ENCODE results near the gene ZRANB3. TPM values are rescaled to one million over a fixed set of nuclear protein-coding genes. Genes with fewer than 3 reads are reported as not detected.
"Not testable (repeated sequence)": the region's sequence is repeated elsewhere in the genome, so short reads cannot be mapped to it uniquely, and the experiment has no call there.

ZRANB3 gene
- total RNA-seq, 1 experiment from 2014 or later: 15.9 TPM

DNA sequence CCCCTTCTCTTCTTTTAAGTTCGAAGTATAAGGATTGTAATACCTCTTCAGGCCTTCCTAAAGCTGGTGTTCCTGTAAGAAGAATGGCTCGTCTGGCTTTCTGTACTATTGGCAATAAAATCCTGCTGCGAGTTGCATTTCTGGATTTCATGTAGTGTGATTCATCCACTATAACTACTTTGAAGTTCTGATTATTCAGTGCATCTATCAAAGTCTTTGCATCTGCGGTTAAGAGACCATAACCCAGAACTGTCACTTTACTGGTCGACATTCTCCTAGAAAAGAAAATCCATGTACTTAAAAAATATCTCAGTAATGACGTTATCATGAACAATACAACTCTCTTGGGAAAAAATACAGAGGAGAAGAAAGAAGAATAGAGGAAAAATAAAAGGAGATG, 181.1 kb downstream of the ZRANB3 start:
- no peak overlapping the region for H3K4me3 Mint-ChIP-seq
- ATAC-seq (no peak), DNase-seq (ENCODE audit: low spot score) (no peak)
- peaks cover 8% of the 10 kb centered on the region for H3K4me1 Mint-ChIP-seq
- ChIA-PET POLR2A (no interaction called here), CTCF (no interaction called here)
- H3K9me3 Mint-ChIP-seq: peaks cover 14% of the 10 kb centered on the region
- peaks cover 24% of the 10 kb centered on the region for H3K36me3 Mint-ChIP-seq
- no peaks in the 10 kb centered on the region for H3K27me3 Mint-ChIP-seq (ENCODE audit: low read depth)
- TF ChIP-seq NR3C1 (CRISPR knock-in tag; conservative IDR thresholded peaks at IDR 0.05; ENCODE audit: low read depth): no peak
- no peak for TF ChIP-seq ZNF121 (CRISPR knock-in tag; IDR thresholded peaks at IDR 0.05)
- no peak for TF ChIP-seq ZMAT4 (CRISPR knock-in tag; IDR thresholded peaks at IDR 0.05)
- TF ChIP-seq, protein P1, sequence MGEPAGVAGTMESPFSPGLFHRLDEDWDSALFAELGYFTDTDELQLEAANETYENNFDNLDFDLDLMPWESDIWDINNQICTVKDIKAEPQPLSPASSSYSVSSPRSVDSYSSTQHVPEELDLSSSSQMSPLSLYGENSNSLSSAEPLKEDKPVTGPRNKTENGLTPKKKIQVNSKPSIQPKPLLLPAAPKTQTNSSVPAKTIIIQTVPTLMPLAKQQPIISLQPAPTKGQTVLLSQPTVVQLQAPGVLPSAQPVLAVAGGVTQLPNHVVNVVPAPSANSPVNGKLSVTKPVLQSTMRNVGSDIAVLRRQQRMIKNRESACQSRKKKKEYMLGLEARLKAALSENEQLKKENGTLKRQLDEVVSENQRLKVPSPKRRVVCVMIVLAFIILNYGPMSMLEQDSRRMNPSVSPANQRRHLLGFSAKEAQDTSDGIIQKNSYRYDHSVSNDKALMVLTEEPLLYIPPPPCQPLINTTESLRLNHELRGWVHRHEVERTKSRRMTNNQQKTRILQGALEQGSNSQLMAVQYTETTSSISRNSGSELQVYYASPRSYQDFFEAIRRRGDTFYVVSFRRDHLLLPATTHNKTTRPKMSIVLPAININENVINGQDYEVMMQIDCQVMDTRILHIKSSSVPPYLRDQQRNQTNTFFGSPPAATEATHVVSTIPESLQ (CRISPR knock-in tag; IDR thresholded peaks at IDR 0.05): no peak
- no peak for TF ChIP-seq RORB (CRISPR knock-in tag; IDR thresholded peaks at IDR 0.05)
- no peak for TF ChIP-seq EMX1 (CRISPR knock-in tag; IDR thresholded peaks at IDR 0.05)
- TF ChIP-seq ZNF263 (CRISPR knock-in tag; IDR thresholded peaks at IDR 0.05; ENCODE audit: low read depth): no peak
- TF ChIP-seq ATF1 (CRISPR knock-in tag; IDR thresholded peaks at IDR 0.05): no peak
- no peak overlapping the region for H3K27ac Mint-ChIP-seq

GRCh38 chr2:135348096-135348704, 182.8 kb downstream of the ZRANB3 start:
- POLR2A ChIA-PET; ATAC-seq; CTCF ChIA-PET; H3K4me1 Mint-ChIP-seq; H3K4me3 Mint-ChIP-seq; H3K27ac Mint-ChIP-seq; H3K27me3 Mint-ChIP-seq (ENCODE audit: low read depth); DNase-seq (ENCODE audit: low spot score): not testable (repeated sequence)
- Mint-ChIP-seq H3K36me3 (peaks cover 26% of the 10 kb centered on the region), H3K9me3 (peaks cover 14% of the 10 kb centered on the region)

DNA sequence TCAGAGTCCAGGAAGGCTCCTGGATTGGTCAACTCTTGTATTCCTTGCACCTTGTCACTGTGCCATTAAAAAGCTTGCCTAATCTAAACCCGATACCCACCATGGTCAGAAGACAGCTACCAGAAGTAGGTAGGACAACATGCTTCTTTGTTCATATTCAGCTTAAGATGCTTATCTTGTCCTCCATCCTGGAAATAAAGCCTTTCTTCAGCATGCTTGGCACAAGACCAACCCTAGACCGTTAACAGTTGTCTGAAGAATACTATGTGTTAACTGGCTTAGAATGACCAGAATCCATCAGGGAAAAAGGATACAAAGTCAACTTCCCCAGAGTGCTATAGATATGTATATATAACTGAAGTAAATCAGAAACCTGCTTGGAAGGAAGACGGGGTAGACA, 193.9 kb downstream of the ZRANB3 start:
- Mint-ChIP-seq H3K4me1 (no peaks in the 10 kb centered on the region), H3K27ac (no peak overlapping the region), H3K27me3 (ENCODE audit: low read depth) (no peaks in the 10 kb centered on the region; the same call in 1 of the 2 replicates), H3K9me3 (peaks cover 20% of the 10 kb centered on the region), H3K4me3 (no peak overlapping the region), H3K36me3 (peaks cover 18% of the 10 kb centered on the region)
- TF ChIP-seq TEAD1 (CRISPR knock-in tag; IDR thresholded peaks at IDR 0.05) (no peak), ZNF416 (CRISPR knock-in tag; IDR thresholded peaks at IDR 0.05) (no peak), IRF2 (CRISPR knock-in tag; IDR thresholded peaks at IDR 0.05; ENCODE audit: borderline replicate concordance, low read depth) (no peak), ZNF121 (CRISPR knock-in tag; IDR thresholded peaks at IDR 0.05) (no peak), USF2 (CRISPR knock-in tag; IDR thresholded peaks at IDR 0.05) (no peak), ZNF281 (CRISPR knock-in tag; IDR thresholded peaks at IDR 0.05) (no peak), TP53 (CRISPR knock-in tag; IDR thresholded peaks at IDR 0.05) (no peak), ZNF232 (CRISPR knock-in tag; IDR thresholded peaks at IDR 0.05) (no peak), GRHL2 (CRISPR knock-in tag; IDR thresholded peaks at IDR 0.05; ENCODE audit: insufficient replicate concordance, severe bottlenecking) (no peak)
- ChIA-PET POLR2A (no interaction called here), CTCF (interaction anchor here (0.6 kb wide), 1 partner anchor 374 kb away, joined by 3 read pairs; no protein-coding TSS in a partner anchor)
- DNase-seq (ENCODE audit: low spot score) (no peak), ATAC-seq (no peak)
